Measurements from ENCODE around the gene TAF1C.

Gene TAF1C

DNA sequence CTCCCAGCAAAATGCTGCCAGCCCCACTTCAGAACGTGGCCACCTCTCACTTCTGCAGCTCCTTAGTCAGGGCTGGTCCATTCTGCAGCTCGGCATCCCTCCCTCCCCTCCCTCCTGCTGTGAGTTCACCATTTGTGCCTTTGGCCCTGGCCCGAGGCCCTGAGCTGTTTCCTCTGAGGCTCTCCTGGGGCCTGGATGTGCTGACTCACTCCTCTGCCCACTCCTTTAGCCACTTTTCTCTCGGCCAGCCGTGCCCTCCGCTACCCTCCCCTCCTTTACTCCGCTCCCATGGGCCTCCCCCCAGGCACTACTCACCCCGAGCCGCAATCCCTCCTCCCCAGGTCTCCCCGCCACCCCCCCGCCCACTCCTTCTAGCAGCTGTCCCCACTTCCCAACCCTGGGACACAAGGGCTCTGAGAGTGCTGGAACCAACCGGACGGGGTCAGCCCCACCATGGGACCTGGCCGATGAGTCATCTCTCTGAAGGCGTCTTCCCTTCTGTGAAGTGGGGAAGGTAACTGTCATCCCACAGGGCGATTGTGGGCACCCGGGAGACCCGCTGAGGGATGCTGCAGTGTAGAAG, 41.5 kb upstream of the TAF1C start:
- Histone ChIP-seq H3K27me3 (replicated peaks; ENCODE audit: insufficient read depth, low read length) (peaks cover 68% of the 10 kb centered on the region), H3K27ac (ENCODE audit: low read length) (no peak overlapping the region), H3K4me3 (ENCODE audit: low read length) (no peak overlapping the region), H3K36me3 (replicated peaks; ENCODE audit: insufficient read depth, low read length) (no peaks in the 10 kb centered on the region), H3K4me1 (ENCODE audit: low read length) (no peaks in the 10 kb centered on the region), H3K9me2 (replicated peaks; ENCODE audit: insufficient read depth, low read length) (no peaks in the 10 kb centered on the region), H3F3A (ENCODE audit: insufficient read depth, low read length) (no peaks in the 10 kb centered on the region), H3K9me3 (replicated peaks; ENCODE audit: insufficient read depth, low read length) (no peaks in the 10 kb centered on the region), H3K9ac (ENCODE audit: low read length) (no peak overlapping the region), H3K79me2 (ENCODE audit: low read length) (no peaks in the 10 kb centered on the region), H2AFZ (ENCODE audit: low read length) (no peak overlapping the region), H3K4me2 (ENCODE audit: low read depth, low read length) (no peak overlapping the region), H4K20me1 (ENCODE audit: insufficient read depth, low read length) (no peaks in the 10 kb centered on the region)
- no peak for TF ChIP-seq EZH2 (optimal IDR thresholded peaks at IDR 0.05; ENCODE audit: low read depth, low read length)
- no peak for TF ChIP-seq CTCF (IDR thresholded peaks at IDR 0.05; ENCODE audit: low read length)
- TF ChIP-seq EZH2phosphoT487 (IDR thresholded peaks at IDR 0.05; ENCODE audit: low read length): no peak
- no peak for DNase-seq

DNA sequence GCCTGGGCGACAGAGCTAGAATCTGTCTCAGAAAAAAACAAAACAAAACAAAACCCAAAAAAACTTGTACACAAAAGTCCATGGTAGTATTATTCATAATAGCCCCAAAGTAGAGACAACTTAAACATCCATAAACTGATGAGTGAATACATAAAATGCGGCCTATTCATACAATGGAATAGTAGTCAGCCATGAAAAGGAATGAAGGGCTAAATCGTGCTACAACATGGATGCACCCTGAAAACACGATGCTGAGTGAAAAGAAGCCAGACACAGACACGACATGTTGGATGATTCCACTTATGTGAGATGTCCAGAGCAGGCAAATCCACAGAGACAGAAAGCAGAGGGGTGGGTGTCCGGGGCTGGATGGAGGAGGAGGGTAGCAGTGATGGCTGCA, 40.7 kb upstream of the TAF1C start:
- peaks cover 70% of the 10 kb centered on the region for H3K27me3 ChIP-seq (replicated peaks; ENCODE audit: insufficient read depth, low read length)
- H3K79me2 ChIP-seq (ENCODE audit: low read length): no peaks in the 10 kb centered on the region
- H3F3A ChIP-seq (ENCODE audit: insufficient read depth, low read length): no peaks in the 10 kb centered on the region
- DNase-seq: no peak
- no peak overlapping the region for H3K4me2 ChIP-seq (ENCODE audit: low read depth, low read length)
- no peaks in the 10 kb centered on the region for H3K9me2 ChIP-seq (replicated peaks; ENCODE audit: insufficient read depth, low read length)
- H3K4me1 ChIP-seq (ENCODE audit: low read length): no peaks in the 10 kb centered on the region
- H3K4me3 ChIP-seq (ENCODE audit: low read length): no peak overlapping the region
- no peak for TF ChIP-seq EZH2phosphoT487 (IDR thresholded peaks at IDR 0.05; ENCODE audit: low read length)
- no peak for TF ChIP-seq EZH2 (optimal IDR thresholded peaks at IDR 0.05; ENCODE audit: low read depth, low read length)
- no peak for TF ChIP-seq CTCF (IDR thresholded peaks at IDR 0.05; ENCODE audit: low read length)
- H3K9me3 ChIP-seq (replicated peaks; ENCODE audit: insufficient read depth, low read length): no peaks in the 10 kb centered on the region
- H3K27ac ChIP-seq (ENCODE audit: low read length): no peak overlapping the region
- H3K9ac ChIP-seq (ENCODE audit: low read length): no peak overlapping the region
- H3K36me3 ChIP-seq (replicated peaks; ENCODE audit: insufficient read depth, low read length): no peaks in the 10 kb centered on the region
- H2AFZ ChIP-seq (ENCODE audit: low read length): no peak overlapping the region
- no peaks in the 10 kb centered on the region for H4K20me1 ChIP-seq (ENCODE audit: insufficient read depth, low read length)

DNA sequence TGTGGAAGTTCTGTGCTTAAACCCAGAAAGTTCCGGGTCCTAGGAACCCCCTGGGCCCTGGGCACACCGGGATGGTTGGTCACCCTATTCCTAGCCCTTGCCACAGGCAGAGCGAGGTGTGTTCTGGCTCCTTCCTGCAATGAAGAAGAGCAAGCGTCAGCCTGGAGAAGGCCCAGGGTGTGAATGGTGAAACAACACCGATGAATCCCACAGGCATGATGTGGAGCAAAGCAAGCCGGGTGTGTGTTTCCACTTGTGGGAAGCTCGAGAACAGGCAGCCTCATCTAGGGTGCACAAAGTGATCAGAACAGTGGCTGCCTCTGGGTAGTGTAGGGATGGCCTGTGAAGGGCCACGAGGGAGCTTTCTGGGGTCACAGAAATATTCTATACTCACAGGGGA, 39.2 kb upstream of the TAF1C start:
- Histone ChIP-seq H3K4me2 (ENCODE audit: low read depth, low read length) (no peak overlapping the region), H2AFZ (ENCODE audit: low read length) (no peak overlapping the region), H3K79me2 (ENCODE audit: low read length) (no peaks in the 10 kb centered on the region), H3K4me3 (ENCODE audit: low read length) (no peak overlapping the region), H3K36me3 (replicated peaks; ENCODE audit: insufficient read depth, low read length) (no peaks in the 10 kb centered on the region), H3F3A (ENCODE audit: insufficient read depth, low read length) (no peaks in the 10 kb centered on the region), H3K9me3 (replicated peaks; ENCODE audit: insufficient read depth, low read length) (no peaks in the 10 kb centered on the region), H3K27me3 (replicated peaks; ENCODE audit: insufficient read depth, low read length) (peaks cover 79% of the 10 kb centered on the region), H4K20me1 (ENCODE audit: insufficient read depth, low read length) (no peaks in the 10 kb centered on the region), H3K9ac (ENCODE audit: low read length) (no peak overlapping the region), H3K9me2 (replicated peaks; ENCODE audit: insufficient read depth, low read length) (no peaks in the 10 kb centered on the region), H3K27ac (ENCODE audit: low read length) (no peak overlapping the region), H3K4me1 (ENCODE audit: low read length) (no peaks in the 10 kb centered on the region)
- DNase-seq: no peak
- TF ChIP-seq EZH2 (optimal IDR thresholded peaks at IDR 0.05; ENCODE audit: low read depth, low read length): no peak
- TF ChIP-seq CTCF (IDR thresholded peaks at IDR 0.05; ENCODE audit: low read length): no peak
- TF ChIP-seq EZH2phosphoT487 (IDR thresholded peaks at IDR 0.05; ENCODE audit: low read length): no peak
